ENCODE data around the gene HBG2. TPM values are rescaled to one million over a fixed set of nuclear protein-coding genes. Genes with fewer than 3 reads are reported as not detected.

Gene HBG2
- total and polyA plus RNA-seq, 9 of the 15 experiments (the other 6 are each of a cell fraction or from before 2014, with no cell fraction given), result 1,626 to 58,619 (median 10,515) TPM

DNA sequence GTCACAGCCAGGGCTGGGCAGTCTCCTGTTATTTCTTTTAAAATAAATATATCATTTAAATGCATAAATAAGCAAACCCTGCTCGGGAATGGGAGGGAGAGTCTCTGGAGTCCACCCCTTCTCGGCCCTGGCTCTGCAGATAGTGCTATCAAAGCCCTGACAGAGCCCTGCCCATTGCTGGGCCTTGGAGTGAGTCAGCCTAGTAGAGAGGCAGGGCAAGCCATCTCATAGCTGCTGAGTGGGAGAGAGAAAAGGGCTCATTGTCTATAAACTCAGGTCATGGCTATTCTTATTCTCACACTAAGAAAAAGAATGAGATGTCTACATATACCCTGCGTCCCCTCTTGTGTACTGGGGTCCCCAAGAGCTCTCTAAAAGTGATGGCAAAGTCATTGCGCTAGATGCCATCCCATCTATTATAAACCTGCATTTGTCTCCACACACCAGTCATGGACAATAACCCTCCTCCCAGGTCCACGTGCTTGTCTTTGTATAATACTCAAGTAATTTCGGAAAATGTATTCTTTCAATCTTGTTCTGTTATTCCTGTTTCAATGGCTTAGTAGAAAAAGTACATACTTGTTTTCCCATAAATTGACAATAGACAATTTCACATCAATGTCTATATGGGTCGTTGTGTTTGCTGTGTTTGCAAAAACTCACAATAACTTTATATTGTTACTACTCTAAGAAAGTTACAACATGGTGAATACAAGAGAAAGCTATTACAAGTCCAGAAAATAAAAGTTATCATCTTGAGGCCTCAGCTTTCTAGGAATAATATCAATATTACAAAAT lies 33.7 kb upstream of the HBG2 start (continued):
- TF ChIP-seq BACH1 (tag; IDR thresholded peaks at IDR 0.05) (peak; percentile 53; the same call in 1 of the 2 replicates), NFIX (CRISPR knock-in tag; IDR thresholded peaks at IDR 0.05; ENCODE audit: low read depth) (no peak), ZNF239 (CRISPR knock-in tag; IDR thresholded peaks at IDR 0.05) (peak; percentile 40; the same call in 1 of the 2 replicates), SMAD3 (CRISPR knock-in tag; conservative IDR thresholded peaks at IDR 0.05) (no peak), CCAR2 (IDR thresholded peaks at IDR 0.05; ENCODE audit: low read depth, low read length) (no peak), TCF7 (IDR thresholded peaks at IDR 0.05; ENCODE audit: borderline replicate concordance) (no peak)
- TF ChIP-seq, protein P1, sequence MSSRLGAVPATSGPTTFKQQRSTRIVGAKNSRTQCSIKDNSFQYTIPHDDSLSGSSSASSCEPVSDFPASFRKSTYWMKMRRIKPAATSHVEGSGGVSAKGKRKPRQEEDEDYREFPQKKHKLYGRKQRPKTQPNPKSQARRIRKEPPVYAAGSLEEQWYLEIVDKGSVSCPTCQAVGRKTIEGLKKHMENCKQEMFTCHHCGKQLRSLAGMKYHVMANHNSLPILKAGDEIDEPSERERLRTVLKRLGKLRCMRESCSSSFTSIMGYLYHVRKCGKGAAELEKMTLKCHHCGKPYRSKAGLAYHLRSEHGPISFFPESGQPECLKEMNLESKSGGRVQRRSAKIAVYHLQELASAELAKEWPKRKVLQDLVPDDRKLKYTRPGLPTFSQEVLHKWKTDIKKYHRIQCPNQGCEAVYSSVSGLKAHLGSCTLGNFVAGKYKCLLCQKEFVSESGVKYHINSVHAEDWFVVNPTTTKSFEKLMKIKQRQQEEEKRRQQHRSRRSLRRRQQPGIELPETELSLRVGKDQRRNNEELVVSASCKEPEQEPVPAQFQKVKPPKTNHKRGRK (tag; IDR thresholded peaks at IDR 0.05), result no peak
- TF ChIP-seq, protein P2, sequence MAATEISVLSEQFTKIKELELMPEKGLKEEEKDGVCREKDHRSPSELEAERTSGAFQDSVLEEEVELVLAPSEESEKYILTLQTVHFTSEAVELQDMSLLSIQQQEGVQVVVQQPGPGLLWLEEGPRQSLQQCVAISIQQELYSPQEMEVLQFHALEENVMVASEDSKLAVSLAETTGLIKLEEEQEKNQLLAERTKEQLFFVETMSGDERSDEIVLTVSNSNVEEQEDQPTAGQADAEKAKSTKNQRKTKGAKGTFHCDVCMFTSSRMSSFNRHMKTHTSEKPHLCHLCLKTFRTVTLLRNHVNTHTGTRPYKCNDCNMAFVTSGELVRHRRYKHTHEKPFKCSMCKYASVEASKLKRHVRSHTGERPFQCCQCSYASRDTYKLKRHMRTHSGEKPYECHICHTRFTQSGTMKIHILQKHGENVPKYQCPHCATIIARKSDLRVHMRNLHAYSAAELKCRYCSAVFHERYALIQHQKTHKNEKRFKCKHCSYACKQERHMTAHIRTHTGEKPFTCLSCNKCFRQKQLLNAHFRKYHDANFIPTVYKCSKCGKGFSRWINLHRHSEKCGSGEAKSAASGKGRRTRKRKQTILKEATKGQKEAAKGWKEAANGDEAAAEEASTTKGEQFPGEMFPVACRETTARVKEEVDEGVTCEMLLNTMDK (IDR thresholded peaks at IDR 0.05; ENCODE audit: borderline replicate concordance, insufficient read depth, low read depth, low read length, poor library complexity, severe bottlenecking), result no peak
- TF ChIP-seq, protein P3, sequence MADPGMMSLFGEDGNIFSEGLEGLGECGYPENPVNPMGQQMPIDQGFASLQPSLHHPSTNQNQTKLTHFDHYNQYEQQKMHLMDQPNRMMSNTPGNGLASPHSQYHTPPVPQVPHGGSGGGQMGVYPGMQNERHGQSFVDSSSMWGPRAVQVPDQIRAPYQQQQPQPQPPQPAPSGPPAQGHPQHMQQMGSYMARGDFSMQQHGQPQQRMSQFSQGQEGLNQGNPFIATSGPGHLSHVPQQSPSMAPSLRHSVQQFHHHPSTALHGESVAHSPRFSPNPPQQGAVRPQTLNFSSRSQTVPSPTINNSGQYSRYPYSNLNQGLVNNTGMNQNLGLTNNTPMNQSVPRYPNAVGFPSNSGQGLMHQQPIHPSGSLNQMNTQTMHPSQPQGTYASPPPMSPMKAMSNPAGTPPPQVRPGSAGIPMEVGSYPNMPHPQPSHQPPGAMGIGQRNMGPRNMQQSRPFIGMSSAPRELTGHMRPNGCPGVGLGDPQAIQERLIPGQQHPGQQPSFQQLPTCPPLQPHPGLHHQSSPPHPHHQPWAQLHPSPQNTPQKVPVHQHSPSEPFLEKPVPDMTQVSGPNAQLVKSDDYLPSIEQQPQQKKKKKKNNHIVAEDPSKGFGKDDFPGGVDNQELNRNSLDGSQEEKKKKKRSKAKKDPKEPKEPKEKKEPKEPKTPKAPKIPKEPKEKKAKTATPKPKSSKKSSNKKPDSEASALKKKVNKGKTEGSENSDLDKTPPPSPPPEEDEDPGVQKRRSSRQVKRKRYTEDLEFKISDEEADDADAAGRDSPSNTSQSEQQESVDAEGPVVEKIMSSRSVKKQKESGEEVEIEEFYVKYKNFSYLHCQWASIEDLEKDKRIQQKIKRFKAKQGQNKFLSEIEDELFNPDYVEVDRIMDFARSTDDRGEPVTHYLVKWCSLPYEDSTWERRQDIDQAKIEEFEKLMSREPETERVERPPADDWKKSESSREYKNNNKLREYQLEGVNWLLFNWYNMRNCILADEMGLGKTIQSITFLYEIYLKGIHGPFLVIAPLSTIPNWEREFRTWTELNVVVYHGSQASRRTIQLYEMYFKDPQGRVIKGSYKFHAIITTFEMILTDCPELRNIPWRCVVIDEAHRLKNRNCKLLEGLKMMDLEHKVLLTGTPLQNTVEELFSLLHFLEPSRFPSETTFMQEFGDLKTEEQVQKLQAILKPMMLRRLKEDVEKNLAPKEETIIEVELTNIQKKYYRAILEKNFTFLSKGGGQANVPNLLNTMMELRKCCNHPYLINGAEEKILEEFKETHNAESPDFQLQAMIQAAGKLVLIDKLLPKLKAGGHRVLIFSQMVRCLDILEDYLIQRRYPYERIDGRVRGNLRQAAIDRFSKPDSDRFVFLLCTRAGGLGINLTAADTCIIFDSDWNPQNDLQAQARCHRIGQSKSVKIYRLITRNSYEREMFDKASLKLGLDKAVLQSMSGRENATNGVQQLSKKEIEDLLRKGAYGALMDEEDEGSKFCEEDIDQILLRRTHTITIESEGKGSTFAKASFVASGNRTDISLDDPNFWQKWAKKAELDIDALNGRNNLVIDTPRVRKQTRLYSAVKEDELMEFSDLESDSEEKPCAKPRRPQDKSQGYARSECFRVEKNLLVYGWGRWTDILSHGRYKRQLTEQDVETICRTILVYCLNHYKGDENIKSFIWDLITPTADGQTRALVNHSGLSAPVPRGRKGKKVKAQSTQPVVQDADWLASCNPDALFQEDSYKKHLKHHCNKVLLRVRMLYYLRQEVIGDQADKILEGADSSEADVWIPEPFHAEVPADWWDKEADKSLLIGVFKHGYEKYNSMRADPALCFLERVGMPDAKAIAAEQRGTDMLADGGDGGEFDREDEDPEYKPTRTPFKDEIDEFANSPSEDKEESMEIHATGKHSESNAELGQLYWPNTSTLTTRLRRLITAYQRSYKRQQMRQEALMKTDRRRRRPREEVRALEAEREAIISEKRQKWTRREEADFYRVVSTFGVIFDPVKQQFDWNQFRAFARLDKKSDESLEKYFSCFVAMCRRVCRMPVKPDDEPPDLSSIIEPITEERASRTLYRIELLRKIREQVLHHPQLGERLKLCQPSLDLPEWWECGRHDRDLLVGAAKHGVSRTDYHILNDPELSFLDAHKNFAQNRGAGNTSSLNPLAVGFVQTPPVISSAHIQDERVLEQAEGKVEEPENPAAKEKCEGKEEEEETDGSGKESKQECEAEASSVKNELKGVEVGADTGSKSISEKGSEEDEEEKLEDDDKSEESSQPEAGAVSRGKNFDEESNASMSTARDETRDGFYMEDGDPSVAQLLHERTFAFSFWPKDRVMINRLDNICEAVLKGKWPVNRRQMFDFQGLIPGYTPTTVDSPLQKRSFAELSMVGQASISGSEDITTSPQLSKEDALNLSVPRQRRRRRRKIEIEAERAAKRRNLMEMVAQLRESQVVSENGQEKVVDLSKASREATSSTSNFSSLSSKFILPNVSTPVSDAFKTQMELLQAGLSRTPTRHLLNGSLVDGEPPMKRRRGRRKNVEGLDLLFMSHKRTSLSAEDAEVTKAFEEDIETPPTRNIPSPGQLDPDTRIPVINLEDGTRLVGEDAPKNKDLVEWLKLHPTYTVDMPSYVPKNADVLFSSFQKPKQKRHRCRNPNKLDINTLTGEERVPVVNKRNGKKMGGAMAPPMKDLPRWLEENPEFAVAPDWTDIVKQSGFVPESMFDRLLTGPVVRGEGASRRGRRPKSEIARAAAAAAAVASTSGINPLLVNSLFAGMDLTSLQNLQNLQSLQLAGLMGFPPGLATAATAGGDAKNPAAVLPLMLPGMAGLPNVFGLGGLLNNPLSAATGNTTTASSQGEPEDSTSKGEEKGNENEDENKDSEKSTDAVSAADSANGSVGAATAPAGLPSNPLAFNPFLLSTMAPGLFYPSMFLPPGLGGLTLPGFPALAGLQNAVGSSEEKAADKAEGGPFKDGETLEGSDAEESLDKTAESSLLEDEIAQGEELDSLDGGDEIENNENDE (IDR thresholded peaks at IDR 0.05; ENCODE audit: low read depth, low read length), result no peak
- TF ChIP-seq, protein P4, sequence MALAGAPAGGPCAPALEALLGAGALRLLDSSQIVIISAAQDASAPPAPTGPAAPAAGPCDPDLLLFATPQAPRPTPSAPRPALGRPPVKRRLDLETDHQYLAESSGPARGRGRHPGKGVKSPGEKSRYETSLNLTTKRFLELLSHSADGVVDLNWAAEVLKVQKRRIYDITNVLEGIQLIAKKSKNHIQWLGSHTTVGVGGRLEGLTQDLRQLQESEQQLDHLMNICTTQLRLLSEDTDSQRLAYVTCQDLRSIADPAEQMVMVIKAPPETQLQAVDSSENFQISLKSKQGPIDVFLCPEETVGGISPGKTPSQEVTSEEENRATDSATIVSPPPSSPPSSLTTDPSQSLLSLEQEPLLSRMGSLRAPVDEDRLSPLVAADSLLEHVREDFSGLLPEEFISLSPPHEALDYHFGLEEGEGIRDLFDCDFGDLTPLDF (CRISPR knock-in tag; IDR thresholded peaks at IDR 0.05), result no peak
